ENCODE measurements around the gene FAM135A.
"Not testable (repeated sequence)": the region's sequence is repeated elsewhere in the genome, so short reads cannot be mapped to it uniquely, and the experiment has no call there.

Gene FAM135A

DNA sequence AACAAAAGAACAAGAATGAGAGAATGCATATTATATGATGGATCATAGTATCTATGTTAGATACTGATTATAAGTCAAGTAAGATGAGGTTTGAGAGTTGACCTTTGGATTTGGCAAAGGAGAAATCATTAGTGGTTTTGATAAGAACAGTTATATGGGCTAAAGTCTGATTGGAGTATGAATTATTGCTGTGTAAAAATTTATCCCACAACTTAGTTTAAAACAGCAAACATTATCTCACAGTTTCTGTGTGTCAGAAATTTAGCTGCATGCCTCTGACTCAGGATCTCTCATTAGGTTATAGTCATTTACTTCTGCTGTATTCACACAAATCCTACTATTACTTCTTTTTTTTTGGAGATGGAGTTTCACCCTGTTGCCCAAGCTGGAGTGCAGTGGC is 56.7 kb downstream of the FAM135A start:
- DNase-seq = no peak

DNA sequence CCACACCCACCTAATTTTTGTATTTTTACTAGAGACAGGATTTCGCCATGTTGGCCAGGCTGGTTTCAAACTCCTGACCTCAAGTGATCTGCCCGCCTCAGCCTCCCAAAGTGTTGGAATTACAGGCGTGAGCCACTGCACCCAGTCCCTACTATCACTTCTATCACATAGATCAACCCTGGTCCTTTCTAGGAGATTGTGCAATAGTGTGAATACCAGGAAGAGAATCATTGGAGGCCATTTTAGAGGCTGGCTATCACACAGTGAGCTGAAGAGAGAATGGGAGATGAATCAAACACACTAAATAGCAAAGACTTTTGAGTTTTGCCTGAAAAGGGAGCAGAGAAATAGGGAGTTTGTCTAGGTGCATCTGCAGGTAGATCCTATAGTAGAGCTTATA is 57.2 kb downstream of the FAM135A start:
- DNase-seq = peak in 1 of 2 donors; percentile 2

DNA sequence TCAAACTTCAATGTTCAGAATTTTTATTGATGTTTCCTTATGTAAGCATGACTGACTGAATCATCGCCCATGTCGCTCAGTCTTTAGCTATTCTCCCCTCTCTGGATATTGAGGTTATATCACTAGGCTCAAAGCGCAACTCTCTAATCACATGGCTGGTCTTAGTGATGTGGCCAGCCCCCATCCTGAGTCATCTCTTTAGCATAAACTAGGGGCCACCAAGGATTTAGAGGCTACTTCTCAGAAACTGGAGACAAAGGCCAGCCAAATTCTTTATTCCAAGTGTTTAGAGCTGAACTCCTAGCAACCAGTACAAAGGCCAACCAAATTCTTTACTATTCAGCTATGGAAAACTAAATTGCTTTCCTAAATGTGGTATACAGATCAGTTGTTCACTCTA is 61.4 kb downstream of the FAM135A start:
- no peak for DNase-seq

DNA sequence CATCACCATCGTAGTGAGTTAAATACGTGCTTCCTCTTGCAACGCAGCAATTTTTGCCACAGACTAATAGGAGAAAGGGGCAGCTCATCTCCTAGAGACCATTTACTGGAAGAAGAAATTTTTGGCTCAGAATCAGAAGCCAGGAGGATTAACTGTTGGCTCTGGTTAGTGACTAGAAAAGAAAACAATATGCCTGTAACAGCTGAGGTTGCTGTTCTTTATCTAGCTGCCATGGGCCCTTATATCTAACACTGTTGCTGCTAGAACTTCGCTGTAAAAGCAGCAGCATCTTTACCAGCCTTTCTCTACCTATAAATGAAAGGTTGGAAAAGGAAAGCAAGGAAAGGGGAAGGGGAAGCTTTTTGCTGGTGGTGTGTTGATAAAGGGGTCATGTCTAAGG is 65.9 kb downstream of the FAM135A start:
- no peak for DNase-seq

DNA sequence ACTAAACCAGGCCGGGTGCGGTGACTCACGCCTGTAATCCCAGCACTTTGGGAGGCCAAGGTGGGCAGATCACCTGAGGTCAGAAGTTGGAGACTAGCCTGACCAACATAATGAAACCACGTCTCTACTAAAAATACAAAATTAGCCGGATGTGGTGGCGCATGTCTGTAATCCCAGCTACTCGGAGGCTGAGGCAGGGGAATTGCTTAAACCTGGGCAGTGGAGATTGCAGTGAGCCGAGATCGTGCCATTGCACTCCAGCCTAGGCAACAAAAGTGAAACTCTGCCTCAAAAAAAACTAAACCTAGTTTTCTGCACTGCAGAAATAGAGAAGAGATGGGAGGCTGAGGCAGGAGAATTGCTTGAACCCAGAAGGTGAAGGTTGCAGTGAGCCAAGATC is 73.3 kb downstream of the FAM135A start:
- not testable (repeated sequence) for DNase-seq

DNA sequence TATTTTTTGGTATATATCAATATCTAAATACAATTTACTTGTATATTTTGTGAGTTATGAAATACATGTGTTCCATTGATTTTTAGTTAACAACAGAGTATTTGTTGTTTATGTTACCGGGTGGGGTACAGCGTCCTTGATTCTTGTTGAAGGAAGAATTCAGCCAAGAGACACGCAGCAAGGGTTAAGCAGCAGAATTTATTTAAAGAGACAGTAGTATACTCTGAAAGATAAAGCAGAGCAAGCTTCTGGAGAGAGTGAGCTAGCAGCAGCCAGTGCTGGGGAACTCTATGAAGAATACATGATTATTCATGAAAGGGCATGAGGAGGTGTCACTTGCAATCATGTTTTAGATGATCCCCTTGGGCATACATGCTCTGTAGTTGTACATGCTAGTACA is 76.1 kb downstream of the FAM135A start:
- DNase-seq = no peak

DNA sequence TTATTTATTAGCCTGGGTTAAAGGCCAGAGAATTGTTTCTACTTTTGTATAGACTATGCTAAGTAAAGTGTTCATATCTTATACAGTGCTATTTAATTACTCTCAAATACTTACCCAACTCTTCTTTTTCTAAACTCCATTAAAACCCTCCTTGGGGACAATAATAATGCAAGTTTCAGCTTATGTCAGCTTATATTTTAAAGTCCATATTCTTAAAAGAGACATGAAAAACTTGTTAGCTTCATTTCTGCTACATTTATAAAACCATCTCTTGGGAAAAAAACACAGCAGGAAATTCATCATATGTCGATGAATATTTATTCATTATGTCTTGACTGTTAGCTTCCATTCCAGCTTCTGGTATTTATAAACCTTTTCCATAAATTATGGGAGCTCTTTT is 81.5 kb downstream of the FAM135A start:
- no peak for DNase-seq

DNA sequence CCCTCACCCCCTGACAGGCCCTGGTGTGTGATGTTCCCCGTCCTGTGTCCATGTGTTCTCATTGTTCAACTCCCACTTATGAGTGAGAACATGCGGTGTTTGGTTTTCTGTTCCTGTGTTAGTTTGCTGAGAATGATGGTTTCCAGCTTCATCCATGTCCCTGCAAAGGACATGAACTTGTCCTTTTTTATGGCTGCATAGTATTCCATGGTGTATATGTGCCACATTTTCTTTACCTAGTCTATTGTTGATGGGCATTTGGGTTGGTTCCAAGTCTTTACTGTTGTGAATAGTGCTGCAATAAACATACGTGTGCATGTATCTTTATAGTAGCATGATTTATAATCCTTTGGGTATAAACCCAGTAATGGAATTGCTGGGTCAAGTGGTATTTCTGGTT is 82.5 kb downstream of the FAM135A start:
- not testable (repeated sequence) for DNase-seq

DNA sequence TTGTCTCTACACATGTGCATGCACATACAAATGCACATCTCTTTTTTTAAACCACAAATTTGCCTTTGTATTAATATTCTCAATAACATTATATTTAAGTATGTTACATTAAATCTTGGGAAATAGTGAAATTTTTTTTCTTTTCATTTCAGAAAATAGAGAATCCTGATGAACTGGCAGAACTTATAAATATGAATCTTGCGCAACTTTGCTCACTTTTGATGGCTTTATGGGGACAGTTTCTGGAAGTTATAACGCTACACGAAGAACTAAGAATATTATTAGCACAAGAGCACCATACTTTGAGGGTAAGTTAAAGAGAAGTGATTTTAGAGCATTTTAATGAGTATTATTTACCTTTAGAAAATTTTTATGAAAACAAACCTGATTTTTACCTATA is 89.2 kb downstream of the FAM135A start:
- DNase-seq = no peak

DNA sequence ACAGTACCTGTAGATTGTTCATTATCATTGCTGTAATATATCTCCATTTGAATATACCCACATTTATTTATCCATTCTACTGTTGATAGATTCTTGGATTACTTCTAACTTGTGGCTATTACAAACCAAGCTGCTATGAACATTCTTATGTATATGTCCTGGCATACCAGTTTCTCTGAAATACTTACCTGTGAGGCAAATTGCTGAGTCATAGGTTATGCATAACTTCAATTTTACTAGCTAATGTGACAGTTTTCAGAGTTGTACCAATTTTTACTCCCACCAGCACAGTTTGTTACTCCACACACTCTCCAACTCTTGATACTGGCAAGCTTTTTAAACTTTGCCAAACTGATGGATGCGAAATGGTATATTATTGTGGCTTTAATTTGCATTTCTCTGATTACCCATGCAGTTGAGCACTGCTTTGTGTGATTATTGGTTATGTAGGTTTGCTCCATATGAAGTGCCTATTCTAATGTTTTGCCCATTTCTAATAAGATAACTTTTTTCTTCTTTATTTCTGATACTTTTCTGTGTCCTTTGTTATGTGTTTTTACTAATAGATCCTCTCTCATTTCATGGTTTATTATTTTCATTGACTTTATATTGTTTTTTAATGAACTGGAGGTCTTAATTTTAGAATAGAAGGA is 90.6 kb downstream of the FAM135A start:
- DNase-seq = no peak

DNA sequence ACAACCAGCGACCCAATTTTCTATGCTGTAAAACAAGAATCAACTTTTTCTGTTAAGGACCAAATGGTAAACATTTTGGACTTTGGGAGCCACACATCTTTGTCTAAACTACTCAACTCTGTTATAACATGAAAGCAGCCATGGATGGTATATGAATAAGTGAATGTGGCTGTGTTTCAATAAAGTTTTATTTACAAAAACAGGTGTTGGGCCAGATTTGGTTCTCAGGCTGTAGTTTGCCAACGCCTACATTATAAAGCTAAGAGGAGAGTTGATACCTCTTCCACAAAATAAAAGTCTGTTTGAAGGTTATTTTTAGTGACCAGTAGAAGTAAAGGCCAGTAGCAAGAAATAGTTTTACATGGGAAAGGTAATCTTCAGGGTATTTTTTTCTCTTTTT is 93.0 kb downstream of the FAM135A start:
- no peak for DNase-seq

DNA sequence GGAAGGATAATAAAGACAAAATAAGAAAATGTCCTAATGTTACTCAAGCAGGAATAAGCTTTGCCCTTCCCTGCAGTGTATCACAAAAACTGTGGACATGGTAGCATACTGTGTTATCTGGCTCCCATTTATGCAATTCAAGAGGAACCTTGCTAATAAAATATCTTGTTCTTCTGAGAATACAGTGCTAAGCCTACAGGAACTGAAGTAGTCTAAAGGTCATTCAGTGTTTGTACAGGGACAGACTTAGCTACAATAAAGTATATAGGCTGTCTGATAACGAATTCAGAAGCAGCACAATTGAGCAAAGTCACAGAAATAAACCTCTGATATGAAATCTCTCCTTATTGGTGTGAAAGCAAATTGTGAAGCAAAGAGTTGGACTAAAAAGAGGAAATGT is 93.9 kb downstream of the FAM135A start:
- DNase-seq = no peak

DNA sequence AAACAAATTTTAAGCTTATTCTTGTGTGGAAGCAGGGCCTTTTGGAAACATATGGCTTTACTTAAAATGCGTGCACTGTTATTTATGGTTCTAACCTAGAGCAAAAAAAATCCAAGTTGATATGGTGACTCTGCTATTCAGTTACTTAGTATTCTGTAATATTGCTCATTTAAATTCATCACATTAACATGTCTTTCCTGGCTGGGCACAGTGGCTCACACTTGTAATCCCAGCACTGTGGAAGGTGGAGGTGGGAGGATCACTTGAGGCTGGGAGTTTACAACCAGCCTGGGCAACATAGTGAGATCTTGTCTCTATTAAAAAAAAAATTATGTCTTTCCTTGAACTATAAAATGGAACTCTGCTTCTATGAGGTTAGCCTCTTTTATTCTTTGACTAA is 95.6 kb downstream of the FAM135A start:
- DNase-seq = no peak

DNA sequence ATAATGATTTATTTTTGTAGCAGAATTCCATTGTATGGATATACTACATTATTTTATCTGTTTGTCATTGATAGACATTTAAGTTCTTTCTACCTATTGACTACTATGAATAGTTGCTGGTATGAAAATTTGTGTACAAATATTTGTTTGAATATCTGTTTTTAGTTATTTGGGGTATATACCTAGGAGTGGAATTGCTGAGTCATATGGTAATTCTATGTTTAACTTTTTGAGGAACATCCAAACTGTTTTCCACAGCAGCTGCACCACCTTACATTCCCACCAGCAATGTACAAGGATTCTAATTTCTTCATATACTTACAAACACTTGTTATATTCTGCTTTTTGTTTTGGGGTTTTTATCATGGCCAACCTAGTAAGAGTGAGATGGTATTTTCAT is 97.3 kb downstream of the FAM135A start:
- no peak for DNase-seq

DNA sequence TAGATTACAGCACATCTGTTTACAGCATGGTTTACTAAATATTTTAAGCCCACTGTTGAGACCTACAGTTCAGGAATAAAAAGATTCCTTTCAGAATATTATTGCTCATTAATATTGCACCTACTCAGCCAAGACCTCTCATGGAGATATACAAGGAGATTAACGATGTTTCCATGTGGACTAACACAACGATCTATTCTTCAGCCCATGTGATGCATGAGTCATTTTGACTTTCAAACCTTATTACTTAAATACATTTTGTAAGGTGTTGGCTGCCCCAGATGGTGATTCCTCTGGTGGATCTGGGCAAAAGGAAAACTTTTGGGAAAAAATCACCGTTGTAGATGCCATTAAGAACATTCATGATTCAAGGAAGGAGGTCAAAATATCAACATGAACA is 105.4 kb downstream of the FAM135A start:
- DNase-seq = no peak

DNA sequence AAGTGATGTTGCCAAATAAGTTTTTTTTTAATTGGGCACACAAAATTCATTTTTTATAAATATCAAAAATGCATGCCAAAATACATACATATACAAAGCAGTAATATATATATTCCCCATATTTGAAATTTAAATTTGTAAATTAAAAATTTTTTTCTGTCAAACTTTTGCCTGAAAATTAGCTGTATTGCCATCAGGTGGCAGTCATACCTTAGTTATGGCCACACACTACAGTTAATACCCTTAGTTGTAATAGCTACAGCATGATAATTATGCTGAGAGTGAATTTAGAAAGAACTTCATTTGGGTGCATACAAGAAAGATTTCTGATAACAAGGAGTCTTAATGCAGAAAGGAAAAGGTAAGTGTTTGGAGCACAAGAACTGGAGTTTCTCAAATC is 107.3 kb downstream of the FAM135A start:
- peak; percentile 10 to 25 for DNase-seq

DNA sequence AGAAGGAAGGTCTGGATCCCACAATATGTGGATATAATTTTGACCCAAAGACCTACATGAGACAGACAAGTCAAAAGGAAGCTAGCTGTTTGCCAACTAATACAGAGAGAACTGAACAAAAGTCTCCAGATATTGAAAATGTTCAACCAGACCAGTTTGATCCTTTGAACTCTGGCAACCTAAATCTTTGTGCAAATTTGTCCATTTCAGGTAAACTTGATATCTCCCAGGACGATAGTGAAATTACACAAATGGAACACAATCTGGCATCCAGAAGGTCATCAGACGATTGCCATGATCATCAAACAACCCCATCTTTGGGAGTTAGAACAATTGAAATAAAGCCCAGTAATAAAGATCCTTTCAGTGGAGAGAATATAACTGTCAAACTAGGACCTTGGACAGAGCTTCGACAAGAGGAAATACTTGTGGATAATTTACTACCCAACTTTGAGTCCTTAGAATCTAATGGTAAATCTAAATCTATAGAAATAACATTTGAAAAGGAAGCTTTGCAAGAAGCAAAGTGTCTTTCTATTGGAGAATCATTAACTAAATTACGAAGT is 111.5 kb downstream of the FAM135A start:
- no peak for DNase-seq

DNA sequence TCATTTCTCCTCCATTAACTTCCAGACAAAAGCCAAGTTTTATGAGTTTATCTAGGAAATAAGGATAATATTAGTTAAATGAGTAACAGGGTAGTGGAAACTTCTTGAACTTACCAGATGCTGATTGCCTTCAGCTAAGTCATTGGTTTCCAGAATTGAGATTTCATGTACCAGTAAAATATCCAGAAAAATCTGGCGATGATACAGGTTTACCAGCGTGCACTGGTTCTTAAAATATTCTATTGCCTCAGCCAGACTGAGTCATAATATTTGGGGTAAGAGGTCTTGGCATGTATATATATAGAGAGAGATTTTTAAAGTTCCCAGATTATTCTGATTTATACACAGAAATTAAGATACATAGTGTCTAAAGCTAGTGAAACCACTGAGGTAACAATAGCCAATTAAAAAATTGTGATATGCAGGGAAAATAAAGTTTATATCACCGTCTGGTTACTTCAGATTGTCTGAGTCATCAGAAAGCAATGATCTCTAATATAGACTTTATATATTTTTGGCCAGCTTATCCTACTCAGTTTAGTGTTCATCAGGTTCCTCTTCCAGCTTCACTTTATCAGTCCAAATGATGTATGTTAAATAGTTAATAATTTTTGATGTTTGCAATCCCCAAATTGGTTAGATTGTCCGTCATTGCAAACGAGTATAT is 113.9 kb downstream of the FAM135A start:
- no peak for DNase-seq

DNA sequence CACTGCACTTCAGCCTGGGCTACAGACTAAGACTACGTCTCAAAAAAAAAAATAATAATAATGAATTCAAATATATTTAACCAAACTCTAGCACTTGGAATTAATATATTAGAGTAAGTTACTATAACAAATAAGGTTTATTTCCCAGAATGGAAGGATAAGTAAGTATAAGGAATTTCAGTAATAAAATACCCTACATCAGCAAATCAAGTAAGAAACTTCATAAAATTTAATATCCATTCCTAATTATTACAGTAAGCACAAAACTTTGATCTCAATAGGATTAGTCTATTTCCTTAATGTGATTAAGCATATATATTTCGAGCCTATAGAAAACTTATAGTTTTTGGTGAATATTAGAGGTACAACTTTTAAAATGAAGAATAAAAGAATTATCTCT is 116.7 kb downstream of the FAM135A start:
- DNase-seq = no peak

DNA sequence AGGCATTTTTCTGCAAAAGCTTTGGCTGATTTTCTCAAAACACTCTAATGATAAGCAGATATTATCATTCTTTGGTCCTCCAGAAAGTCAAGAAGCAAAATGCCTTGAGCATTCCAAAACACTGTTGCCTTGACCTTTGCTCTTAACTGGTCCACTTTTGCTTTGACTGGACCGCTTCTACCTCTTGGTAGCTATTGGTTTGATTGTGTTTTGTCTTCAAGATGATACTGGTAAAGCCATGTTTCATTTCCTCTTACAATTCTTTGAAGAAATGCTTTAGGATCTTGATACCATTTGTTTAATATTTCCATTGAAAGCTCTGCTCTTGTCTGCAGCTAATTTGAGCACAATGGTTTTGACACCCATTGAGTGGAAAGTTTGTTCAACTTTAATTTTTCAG is 117.8 kb downstream of the FAM135A start:
- DNase-seq = no peak

DNA sequence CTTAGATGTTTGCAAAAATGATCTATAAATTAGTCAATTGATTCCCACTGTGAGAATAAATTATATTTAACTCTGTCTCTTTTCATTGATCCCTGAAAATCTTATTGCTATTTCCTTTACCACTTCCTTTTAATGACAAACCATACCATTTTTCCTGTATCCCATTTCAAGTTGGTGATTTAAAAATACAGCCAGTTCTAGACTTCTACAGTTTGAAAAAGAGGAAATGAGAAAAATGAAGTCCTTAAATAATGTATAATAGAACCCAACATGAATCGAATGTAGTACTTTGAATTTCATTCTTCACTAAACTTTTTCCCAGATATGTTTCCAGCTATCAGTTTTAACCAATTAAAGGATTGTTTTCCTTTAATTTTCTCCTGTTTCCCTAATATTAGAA is 124.0 kb downstream of the FAM135A start:
- DNase-seq = peak; percentile 3 to 17

DNA sequence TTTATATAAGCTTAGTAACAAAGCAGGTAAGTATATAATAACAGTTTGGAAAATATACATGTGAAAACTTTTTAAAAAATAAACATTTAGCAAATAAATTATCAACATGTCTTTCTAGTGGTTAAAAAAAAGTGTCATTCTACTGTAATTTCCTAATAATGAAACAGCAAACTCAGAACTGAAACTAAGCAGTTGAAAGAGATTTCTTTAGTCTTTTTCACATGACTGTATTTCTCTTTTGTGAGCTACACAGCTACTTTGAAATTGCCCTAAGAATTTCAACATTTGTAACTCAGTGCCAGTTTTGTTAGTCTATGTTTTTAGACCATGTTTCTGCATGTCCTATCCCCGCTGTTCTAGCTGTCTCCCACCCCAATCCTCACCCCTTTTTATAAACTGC is 125.1 kb downstream of the FAM135A start:
- DNase-seq = peak; percentile 76 to 81

DNA sequence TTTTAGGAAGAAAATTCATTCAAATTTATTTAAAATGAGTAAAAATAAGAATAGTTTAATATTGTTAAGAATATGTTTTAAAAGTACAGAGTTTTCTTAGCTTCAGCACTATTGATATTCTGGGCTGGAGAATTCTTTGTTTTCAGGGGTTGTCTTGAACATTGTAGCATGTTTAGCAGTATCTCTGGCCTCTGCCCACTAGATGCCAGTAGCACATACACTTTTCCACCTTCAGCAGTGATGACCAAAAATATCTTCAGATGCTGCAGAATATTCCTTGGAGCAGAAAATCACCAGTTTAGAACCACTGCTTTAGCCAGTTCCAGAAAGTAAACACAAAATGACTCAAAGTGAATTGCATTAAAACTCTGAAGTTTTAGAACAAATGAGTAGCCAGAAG is 134.0 kb downstream of the FAM135A start:
- DNase-seq = no peak

DNA sequence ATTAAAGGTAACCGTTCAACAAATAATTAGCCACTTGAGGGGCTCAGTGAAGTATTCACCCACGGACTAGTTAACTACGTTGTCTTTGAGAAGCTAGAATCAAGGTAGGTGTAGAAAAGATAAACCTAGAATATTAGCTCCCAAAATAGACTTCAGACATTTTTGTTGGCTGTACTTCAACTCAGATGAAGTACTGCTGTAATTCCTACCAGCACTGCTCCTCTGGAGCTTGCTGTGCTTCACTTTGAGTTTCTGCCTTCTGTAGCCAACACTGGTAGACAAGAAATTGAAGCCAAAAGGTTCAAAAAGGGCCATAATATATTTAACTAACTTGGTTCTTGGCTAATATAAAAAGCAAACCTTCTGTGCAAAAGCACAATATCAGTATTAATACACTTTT is 134.6 kb downstream of the FAM135A start:
- DNase-seq = no peak

DNA sequence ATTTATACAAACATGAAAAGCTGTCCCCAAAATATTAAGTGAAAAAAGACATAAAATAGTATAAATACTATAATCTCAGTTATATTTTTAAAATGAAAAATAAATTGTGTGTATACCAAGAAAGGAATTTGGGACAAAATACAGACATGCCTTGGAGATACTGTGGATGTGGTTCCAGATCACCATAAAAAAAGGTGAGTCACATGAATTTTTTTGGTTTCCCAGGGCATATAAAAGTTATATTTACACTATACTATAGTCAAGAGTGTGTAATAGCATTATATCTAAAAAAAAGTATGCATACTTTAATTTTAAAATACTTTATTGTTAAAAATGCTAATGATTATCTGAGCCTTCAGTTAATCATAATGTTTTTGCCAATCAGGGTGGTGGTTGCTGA is 136.0 kb downstream of the FAM135A start:
- no peak for DNase-seq

All from inflammatory macrophage treated with lipopolysaccharide for 1 hour (primary cell).